Measurements from ENCODE around the gene MNT. TPM values are rescaled to one million over a fixed set of nuclear protein-coding genes. Genes with fewer than 3 reads are reported as not detected.

The MNT gene, protein sequence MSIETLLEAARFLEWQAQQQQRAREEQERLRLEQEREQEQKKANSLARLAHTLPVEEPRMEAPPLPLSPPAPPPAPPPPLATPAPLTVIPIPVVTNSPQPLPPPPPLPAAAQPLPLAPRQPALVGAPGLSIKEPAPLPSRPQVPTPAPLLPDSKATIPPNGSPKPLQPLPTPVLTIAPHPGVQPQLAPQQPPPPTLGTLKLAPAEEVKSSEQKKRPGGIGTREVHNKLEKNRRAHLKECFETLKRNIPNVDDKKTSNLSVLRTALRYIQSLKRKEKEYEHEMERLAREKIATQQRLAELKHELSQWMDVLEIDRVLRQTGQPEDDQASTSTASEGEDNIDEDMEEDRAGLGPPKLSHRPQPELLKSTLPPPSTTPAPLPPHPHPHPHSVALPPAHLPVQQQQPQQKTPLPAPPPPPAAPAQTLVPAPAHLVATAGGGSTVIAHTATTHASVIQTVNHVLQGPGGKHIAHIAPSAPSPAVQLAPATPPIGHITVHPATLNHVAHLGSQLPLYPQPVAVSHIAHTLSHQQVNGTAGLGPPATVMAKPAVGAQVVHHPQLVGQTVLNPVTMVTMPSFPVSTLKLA
- total RNA-seq (2014; rRNA removed; shearing (Covaris generic)), result 6.4 and 10.4 TPM in 2 replicates
- 5.7 and 6.7 TPM in 2 replicates for polyA plus RNA-seq (2016; fragmentation: Nextera tagmentation; extraction: Ambion mirVana)
- long read RNA-seq, partial matches to known transcripts, result 0 of 3 reads
- long read RNA-seq, other reads (novel, unspliced or antisense), result 2 of 3 reads

DNA sequence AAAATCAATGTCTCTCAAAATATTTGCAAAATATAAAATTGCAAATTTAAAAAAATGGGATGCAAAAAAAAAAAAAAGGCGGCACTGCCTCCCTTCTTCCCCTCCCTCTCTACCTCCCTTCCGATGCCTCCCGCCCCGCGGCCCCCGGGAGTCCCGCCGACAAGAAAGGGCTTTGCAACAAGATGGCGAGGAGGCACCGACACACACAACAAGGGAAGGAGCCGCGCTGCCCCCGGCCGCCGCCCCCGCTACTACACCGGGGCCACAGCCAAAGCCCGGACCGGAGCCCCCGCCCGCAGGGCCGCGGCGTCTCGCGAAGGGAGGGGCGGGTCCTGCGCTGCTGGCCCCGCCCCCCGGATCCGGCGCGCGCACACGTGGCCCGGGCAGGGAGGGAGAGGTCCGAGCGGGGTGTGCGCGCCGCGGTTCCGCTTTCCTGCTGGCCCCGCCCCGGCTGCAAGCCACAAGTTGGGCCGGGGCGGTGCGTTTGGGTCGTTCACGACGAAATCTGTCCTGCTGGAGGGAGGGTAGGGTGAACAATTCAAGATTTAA lies at the start of gene MNT:
Gene MNT (minus strand): TSS at position 184 of the 549 bp plus-strand sequence. CDS start 348 bp downstream, outside the sequence.
- no peaks in the 10 kb centered on the region for H3K36me3 ChIP-seq (ENCODE audit: insufficient read depth)
- Mint-ChIP-seq H3K27me3 (ENCODE audit: insufficient read depth, low read depth, poor library complexity) (peaks cover 24% of the 10 kb centered on the region), H3K36me3 (ENCODE audit: low read depth) (no peaks in the 10 kb centered on the region), H3K27ac (peak within 1 kb of the TSS; percentile 99), H3K4me3 (peak within 1 kb of the TSS; percentile 96), H3K4me1 (peaks cover 31% of the 10 kb centered on the region), H3K9me3 (0 out of 3 replicates have a peak, but pooled peaks cover 2% of the 10 kb centered on the region)
- H3K4me2 ChIP-seq, result peak within 1 kb of the TSS; percentile 97
- peaks cover 22% of the 10 kb centered on the region for H3K79me2 ChIP-seq (replicated peaks; ENCODE audit: insufficient read depth)
- TF ChIP-seq POLR2AphosphoS5 (IDR thresholded peaks at IDR 0.05; ENCODE audit: low read depth) (peak; percentile 14; the same call in 1 of the 2 replicates), CREB1 (CRISPR knock-in tag; IDR thresholded peaks at IDR 0.05; ENCODE audit: low read depth) (peak; percentile 89)
- TF ChIP-seq, protein P1, sequence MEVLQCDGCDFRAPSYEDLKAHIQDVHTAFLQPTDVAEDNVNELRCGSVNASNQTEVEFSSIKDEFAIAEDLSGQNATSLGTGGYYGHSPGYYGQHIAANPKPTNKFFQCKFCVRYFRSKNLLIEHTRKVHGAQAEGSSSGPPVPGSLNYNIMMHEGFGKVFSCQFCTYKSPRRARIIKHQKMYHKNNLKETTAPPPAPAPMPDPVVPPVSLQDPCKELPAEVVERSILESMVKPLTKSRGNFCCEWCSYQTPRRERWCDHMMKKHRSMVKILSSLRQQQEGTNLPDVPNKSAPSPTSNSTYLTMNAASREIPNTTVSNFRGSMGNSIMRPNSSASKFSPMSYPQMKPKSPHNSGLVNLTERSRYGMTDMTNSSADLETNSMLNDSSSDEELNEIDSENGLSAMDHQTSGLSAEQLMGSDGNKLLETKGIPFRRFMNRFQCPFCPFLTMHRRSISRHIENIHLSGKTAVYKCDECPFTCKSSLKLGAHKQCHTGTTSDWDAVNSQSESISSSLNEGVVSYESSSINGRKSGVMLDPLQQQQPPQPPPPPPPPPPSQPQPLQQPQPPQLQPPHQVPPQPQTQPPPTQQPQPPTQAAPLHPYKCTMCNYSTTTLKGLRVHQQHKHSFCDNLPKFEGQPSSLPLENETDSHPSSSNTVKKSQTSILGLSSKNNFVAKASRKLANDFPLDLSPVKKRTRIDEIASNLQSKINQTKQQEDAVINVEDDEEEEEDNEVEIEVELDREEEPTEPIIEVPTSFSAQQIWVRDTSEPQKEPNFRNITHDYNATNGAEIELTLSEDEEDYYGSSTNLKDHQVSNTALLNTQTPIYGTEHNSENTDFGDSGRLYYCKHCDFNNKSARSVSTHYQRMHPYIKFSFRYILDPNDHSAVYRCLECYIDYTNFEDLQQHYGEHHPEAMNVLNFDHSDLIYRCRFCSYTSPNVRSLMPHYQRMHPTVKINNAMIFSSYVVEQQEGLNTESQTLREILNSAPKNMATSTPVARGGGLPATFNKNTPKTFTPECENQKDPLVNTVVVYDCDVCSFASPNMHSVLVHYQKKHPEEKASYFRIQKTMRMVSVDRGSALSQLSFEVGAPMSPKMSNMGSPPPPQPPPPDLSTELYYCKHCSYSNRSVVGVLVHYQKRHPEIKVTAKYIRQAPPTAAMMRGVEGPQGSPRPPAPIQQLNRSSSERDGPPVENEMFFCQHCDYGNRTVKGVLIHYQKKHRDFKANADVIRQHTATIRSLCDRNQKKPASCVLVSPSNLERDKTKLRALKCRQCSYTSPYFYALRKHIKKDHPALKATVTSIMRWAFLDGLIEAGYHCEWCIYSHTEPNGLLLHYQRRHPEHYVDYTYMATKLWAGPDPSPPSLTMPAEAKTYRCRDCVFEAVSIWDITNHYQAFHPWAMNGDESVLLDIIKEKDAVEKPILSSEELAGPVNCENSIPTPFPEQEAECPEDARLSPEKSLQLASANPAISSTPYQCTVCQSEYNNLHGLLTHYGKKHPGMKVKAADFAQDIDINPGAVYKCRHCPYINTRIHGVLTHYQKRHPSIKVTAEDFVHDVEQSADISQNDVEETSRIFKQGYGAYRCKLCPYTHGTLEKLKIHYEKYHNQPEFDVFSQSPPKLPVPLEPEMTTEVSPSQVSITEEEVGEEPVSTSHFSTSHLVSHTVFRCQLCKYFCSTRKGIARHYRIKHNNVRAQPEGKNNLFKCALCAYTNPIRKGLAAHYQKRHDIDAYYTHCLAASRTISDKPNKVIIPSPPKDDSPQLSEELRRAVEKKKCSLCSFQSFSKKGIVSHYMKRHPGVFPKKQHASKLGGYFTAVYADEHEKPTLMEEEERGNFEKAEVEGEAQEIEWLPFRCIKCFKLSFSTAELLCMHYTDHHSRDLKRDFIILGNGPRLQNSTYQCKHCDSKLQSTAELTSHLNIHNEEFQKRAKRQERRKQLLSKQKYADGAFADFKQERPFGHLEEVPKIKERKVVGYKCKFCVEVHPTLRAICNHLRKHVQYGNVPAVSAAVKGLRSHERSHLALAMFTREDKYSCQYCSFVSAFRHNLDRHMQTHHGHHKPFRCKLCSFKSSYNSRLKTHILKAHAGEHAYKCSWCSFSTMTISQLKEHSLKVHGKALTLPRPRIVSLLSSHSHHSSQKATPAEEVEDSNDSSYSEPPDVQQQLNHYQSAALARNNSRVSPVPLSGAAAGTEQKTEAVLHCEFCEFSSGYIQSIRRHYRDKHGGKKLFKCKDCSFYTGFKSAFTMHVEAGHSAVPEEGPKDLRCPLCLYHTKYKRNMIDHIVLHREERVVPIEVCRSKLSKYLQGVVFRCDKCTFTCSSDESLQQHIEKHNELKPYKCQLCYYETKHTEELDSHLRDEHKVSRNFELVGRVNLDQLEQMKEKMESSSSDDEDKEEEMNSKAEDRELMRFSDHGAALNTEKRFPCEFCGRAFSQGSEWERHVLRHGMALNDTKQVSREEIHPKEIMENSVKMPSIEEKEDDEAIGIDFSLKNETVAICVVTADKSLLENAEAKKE (CRISPR knock-in tag; IDR thresholded peaks at IDR 0.05), result no peak
- no peaks in the 10 kb centered on the region for H3K9me2 ChIP-seq (ENCODE audit: insufficient read depth)
- DNase-seq (ENCODE audit: low spot score) (peak; percentile 92), ATAC-seq (peak; percentile 15)
- H2AFZ ChIP-seq, result 0 out of 2 replicates have a peak within 1 kb of the TSS, but pooled peaks have one; percentile 66
- H3K4me1 ChIP-seq (ENCODE audit: insufficient read depth), result peaks cover 28% of the 10 kb centered on the region
- peak within 1 kb of the TSS; percentile 100 for H3K27ac ChIP-seq (ENCODE audit: low read depth)
- H3K27me3 ChIP-seq (ENCODE audit: insufficient read depth), result no peaks in the 10 kb centered on the region
- H3F3A ChIP-seq (replicated peaks; ENCODE audit: low read depth), result peaks cover 17% of the 10 kb centered on the region
- H3K4me3 ChIP-seq, result peak within 1 kb of the TSS; percentile 83
- H4K20me1 ChIP-seq (replicated peaks; ENCODE audit: insufficient read depth), result no peaks in the 10 kb centered on the region
